HCT116 (cell line): Measurements from ENCODE around the gene MMP15. TPM values are rescaled to one million over a fixed set of nuclear protein-coding genes. Genes with fewer than 3 reads are reported as not detected.

Source experiments
- ATAC-seq: fragments of 200-7000 bp; cut with Tn5 transposase; 2 replicates; pipeline ENCODE4 v1.9.1; 2020; ENCODE audit warnings: mild to moderate bottlenecking, moderate library complexity
- BruUV-seq: library from RNA; stranded (reverse); fragments of 400-500 nt; replicated peaks from 2 replicates; lab custom pipeline; 2021; lab: Mats Ljungman, UMichigan
- CTCF ChIA-PET: fragments of 300-600 bp; sonication (Branson Sonifier 250); formaldehyde crosslinking; loops from one replicate; lab custom pipeline; 2021; ENCODE audit warnings: antibody characterized with exemption; lab: Charles Lee
- POLR2A ChIA-PET: fragments of 300-600, 350-600 bp; sonication (Branson Sonifier 250); formaldehyde crosslinking; loops from one replicate; lab custom pipeline; 2021; ENCODE audit warnings: antibody characterized with exemption; lab: Charles Lee
- RAD21 ChIA-PET, 2 experiments: fragments of 300-600 bp; sonication (Branson Sonifier 250); formaldehyde crosslinking; loops; one replicate each; lab custom pipeline; 2023; ENCODE audit warnings: low total read pairs in 2 of 2; ENCODE audit not compliant: uncharacterized antibody in 2 of 2, unreplicated experiment in 2 of 2, low non-redundant PET in 1 of 2; lab: Charles Lee
- DNase-seq: peaks from one replicate; pipeline ENCODE4 v3.0.0-alpha.2; 2010; ENCODE audit warnings: low read depth, low spot score
- H2AFZ ChIP-seq: fragments of 200-600 bp; shearing (Covaris generic), sonication (generic); 2 replicates; pipeline ENCODE4 v1.6.1; 2017; ENCODE audit warnings: low read depth, mixed run types, mixed read lengths, antibody characterized with exemption, low read length; ENCODE audit not compliant: poor library complexity, severe bottlenecking
- H3K27ac ChIP-seq: 2 replicates; pipeline ENCODE4 v1.5.1; 2012; ENCODE audit warnings: low read depth, low read length
- H3K27me3 ChIP-seq: fragments of 200-600 bp; sonication (generic); 2 replicates; pipeline ENCODE4 v1.6.1; 2016; ENCODE audit warnings: mixed run types, low read length, mixed read lengths; ENCODE audit not compliant: insufficient read depth
- H3K36me3 ChIP-seq, 2 experiments: fragments of 200-500 bp in 1 of 2; fragments of 200-600 bp in 1 of 2; sonication (Bioruptor generic) in 1 of 2; sonication (generic) in 1 of 2; 2 replicates each; pipeline versions ENCODE4 v1.5.1 to v1.6.1; 2014 to 2016; ENCODE audit warnings: low read length in 2 of 2, inconsistent platforms in 1 of 2, mixed read lengths in 1 of 2, mixed run types in 1 of 2; ENCODE audit not compliant: insufficient read depth in 2 of 2, control insufficient read depth in 1 of 2
- H3K4me1 ChIP-seq, 2 experiments: fragments of 200-600 bp in 1 of 2; sonication (generic) in 1 of 2; 2 replicates each; pipeline versions ENCODE4 v1.5.1 to v1.6.1; 2012 to 2017; ENCODE audit warnings: low read length in 2 of 2, inconsistent platforms in 1 of 2, mild to moderate bottlenecking in 1 of 2, mixed read lengths in 1 of 2, mixed run types in 1 of 2, moderate library complexity in 1 of 2; ENCODE audit not compliant: insufficient read depth in 2 of 2, control insufficient read depth in 1 of 2
- H3K4me2 ChIP-seq: fragments of 200-600 bp; sonication (generic); 2 replicates; pipeline ENCODE4 v1.6.1; 2017; ENCODE audit warnings: mixed run types, low read length, mixed read lengths
- H3K4me3 ChIP-seq, 2 experiments: fragments of 200-600 bp in 1 of 2; sonication (generic) in 1 of 2; replicated peaks in 1 of 2; 2 replicates each; pipeline ENCODE4 v1.5.1; 2011 to 2016; ENCODE audit warnings: low read length in 2 of 2, control low read depth in 1 of 2, low read depth in 1 of 2, mild to moderate bottlenecking in 1 of 2, mixed read lengths in 1 of 2, mixed run types in 1 of 2
- H3K79me2 ChIP-seq: fragments of 200-600 bp; sonication (generic); 2 replicates; pipeline ENCODE4 v1.6.1; 2017; ENCODE audit warnings: mild to moderate bottlenecking, mixed run types, low read length, moderate library complexity, mixed read lengths; ENCODE audit not compliant: insufficient read depth
- H3K9ac ChIP-seq: fragments of 200-600 bp; sonication (generic); 2 replicates; pipeline ENCODE4 v1.6.1; 2016; ENCODE audit warnings: low read length, mixed read lengths
- H3K9me2 ChIP-seq: fragments of 200-600 bp; sonication (generic), shearing (Covaris generic); 2 replicates; pipeline ENCODE4 v1.6.1; 2017; ENCODE audit warnings: mixed run types, mild to moderate bottlenecking, moderate library complexity; ENCODE audit not compliant: insufficient read depth
- H3K9me3 ChIP-seq, 2 experiments: fragments of 200-500 bp in 1 of 2; fragments of 200-600 bp in 1 of 2; sonication (Bioruptor generic) in 1 of 2; sonication (generic) in 1 of 2; 2 replicates each; pipeline ENCODE4 v1.6.1; 2014 to 2017; ENCODE audit warnings: low read length in 2 of 2, mixed read lengths in 2 of 2, inconsistent platforms in 1 of 2, low read depth in 1 of 2, mild to moderate bottlenecking in 1 of 2, mixed run types in 1 of 2, moderate library complexity in 1 of 2; ENCODE audit not compliant: control insufficient read depth in 1 of 2, insufficient read depth in 1 of 2
- H4K20me1 ChIP-seq: fragments of 200-600 bp; sonication (generic), shearing (Covaris generic); 2 replicates; pipeline ENCODE4 v1.6.1; 2017; ENCODE audit warnings: mixed run types, mild to moderate bottlenecking, moderate library complexity; ENCODE audit not compliant: insufficient read depth
- CBX3 ChIP-seq: IDR thresholded peaks from 2 replicates; pipeline ENCODE4 v1.6.1; 2012; ENCODE audit warnings: low read depth
- EGR1 ChIP-seq: IDR thresholded peaks from 2 replicates; pipeline ENCODE4 v1.6.1; 2012; ENCODE audit warnings: low read depth
- ELF1 ChIP-seq: IDR thresholded peaks from 2 replicates; pipeline ENCODE4 v1.6.1; 2012; ENCODE audit warnings: low read depth, borderline replicate concordance
- JUND ChIP-seq: IDR thresholded peaks from 2 replicates; pipeline ENCODE4 v1.6.1; 2012
- POLR2A ChIP-seq: IDR thresholded peaks from 2 replicates; pipeline ENCODE4 v1.7.0; 2011; ENCODE audit warnings: borderline replicate concordance; ENCODE audit not compliant: insufficient read depth, insufficient read length; ENCODE audit errors: extremely low read depth
- POLR2AphosphoS5 ChIP-seq: IDR thresholded peaks from 2 replicates; pipeline ENCODE4 v1.6.1; 2011; ENCODE audit warnings: mild to moderate bottlenecking, low read depth, low read length, moderate library complexity
- SIN3A ChIP-seq: IDR thresholded peaks from 2 replicates; pipeline ENCODE4 v1.6.1; 2012; ENCODE audit warnings: low read depth
- SP1 ChIP-seq: IDR thresholded peaks from 2 replicates; pipeline ENCODE4 v1.6.1; 2012; ENCODE audit warnings: low read depth
- TCF7L2 ChIP-seq: IDR thresholded peaks from 2 replicates; pipeline ENCODE4 v1.7.0; 2011; ENCODE audit warnings: borderline replicate concordance, inconsistent platforms; ENCODE audit not compliant: insufficient read depth, insufficient read length; ENCODE audit errors: extremely low read depth
- intact Hi-C: fragments of 100-400 bp; cut with micrococcal nuclease; formaldehyde crosslinking; loops from 2 replicates; pipeline ENCODE4 v1.10.0; 2022
- total RNA-seq: library from RNA; stranded (reverse); gene quantifications from one replicate; pipeline ENCODE4 v1.2.1, GENCODE V29; 2021; ENCODE audit not compliant: unreplicated experiment
- TF ChIP-seq, protein P1 (sequence below): IDR thresholded peaks from 2 replicates; pipeline ENCODE4 v1.6.1; 2012; ENCODE audit warnings: low read depth
- TF ChIP-seq, protein P2 (sequence below): IDR thresholded peaks from 2 replicates; pipeline ENCODE4 v1.6.1; 2012
- TF ChIP-seq, protein P3 (sequence below), 3 experiments: fragments of 200-600 bp in 1 of 3; sonication (generic) in 1 of 3; IDR thresholded peaks in 2 of 3; conservative IDR thresholded peaks in 1 of 3; 2 replicates each; pipeline ENCODE4 v1.5.1; 2012 to 2017; ENCODE audit warnings: low read depth in 2 of 3, low read length in 2 of 3, antibody characterized with exemption in 1 of 3, borderline replicate concordance in 1 of 3, control low read depth in 1 of 3, mild to moderate bottlenecking in 1 of 3, mixed read lengths in 1 of 3, mixed run types in 1 of 3, moderate library complexity in 1 of 3; ENCODE audit not compliant: insufficient read depth in 1 of 3
- TF ChIP-seq, protein P4 (sequence below): IDR thresholded peaks from 2 replicates; pipeline ENCODE4 v1.6.1; 2011; ENCODE audit warnings: mild to moderate bottlenecking, low read length, moderate library complexity; ENCODE audit not compliant: insufficient replicate concordance; ENCODE audit errors: extremely low read depth
- TF ChIP-seq, protein P5 (sequence below): IDR thresholded peaks from 2 replicates; pipeline ENCODE4 v1.6.1; 2012

Gene MMP15
- total RNA-seq, 1 experiment from 2014 or later: 38.5 TPM

DNA sequence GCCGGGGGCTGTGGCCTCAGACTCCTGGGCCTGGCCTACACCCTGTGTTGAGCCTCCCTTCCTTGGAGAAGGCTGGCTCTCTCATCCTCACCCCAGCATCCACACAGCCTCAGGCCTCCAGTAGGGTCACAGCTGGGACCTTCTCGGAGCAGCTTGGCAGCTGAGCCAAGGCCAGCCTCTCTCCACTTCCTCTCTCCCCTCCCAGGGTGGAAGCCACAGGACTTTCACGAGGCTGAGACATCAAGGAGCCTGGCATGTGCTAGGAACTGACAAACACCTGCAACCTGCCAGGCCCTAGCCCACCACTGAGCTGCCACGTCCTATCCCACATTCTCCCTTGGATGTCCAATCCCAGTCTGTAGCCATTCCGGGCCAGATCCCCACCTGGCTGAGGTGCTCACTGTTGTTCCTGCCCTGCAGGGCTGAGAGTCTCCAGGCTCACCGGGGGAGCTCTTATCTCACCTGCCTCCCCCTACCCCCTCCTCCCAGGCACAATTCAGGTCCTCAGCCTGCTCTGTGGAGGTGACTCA lies 3.1 kb downstream of the MMP15 start (continued):
- TF ChIP-seq, protein P1, sequence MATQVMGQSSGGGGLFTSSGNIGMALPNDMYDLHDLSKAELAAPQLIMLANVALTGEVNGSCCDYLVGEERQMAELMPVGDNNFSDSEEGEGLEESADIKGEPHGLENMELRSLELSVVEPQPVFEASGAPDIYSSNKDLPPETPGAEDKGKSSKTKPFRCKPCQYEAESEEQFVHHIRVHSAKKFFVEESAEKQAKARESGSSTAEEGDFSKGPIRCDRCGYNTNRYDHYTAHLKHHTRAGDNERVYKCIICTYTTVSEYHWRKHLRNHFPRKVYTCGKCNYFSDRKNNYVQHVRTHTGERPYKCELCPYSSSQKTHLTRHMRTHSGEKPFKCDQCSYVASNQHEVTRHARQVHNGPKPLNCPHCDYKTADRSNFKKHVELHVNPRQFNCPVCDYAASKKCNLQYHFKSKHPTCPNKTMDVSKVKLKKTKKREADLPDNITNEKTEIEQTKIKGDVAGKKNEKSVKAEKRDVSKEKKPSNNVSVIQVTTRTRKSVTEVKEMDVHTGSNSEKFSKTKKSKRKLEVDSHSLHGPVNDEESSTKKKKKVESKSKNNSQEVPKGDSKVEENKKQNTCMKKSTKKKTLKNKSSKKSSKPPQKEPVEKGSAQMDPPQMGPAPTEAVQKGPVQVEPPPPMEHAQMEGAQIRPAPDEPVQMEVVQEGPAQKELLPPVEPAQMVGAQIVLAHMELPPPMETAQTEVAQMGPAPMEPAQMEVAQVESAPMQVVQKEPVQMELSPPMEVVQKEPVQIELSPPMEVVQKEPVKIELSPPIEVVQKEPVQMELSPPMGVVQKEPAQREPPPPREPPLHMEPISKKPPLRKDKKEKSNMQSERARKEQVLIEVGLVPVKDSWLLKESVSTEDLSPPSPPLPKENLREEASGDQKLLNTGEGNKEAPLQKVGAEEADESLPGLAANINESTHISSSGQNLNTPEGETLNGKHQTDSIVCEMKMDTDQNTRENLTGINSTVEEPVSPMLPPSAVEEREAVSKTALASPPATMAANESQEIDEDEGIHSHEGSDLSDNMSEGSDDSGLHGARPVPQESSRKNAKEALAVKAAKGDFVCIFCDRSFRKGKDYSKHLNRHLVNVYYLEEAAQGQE: no peak
- no peak for TF ChIP-seq EGR1
- TF ChIP-seq, protein P2, sequence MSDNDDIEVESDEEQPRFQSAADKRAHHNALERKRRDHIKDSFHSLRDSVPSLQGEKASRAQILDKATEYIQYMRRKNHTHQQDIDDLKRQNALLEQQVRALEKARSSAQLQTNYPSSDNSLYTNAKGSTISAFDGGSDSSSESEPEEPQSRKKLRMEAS: no peak
- TF ChIP-seq, all 23 proteins: peak for 0

DNA sequence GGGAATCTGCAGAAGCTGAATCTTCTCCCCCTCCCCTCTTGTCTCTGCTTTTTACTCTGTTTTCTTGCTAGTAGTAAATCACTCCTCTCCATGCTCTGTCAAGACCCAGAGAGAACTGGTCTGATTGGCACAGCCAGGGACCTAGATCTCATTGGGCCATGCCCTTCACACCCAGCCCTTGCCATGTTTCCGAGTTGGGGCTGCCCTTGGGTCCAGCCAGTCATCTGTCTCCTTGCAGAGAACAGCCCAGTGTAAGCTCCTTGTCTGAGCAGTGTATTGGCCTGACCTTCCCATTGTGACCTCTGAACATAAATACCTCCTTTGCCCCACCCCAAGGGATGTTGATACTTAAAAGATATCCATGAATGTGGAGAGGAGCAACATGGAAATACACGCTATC lies 3.9 kb downstream of the MMP15 start:
- Histone ChIP-seq H3K27me3 (no peaks in the 10 kb centered on the region), H3K4me3 (no peak overlapping the region), H3K9ac (no peak overlapping the region), H3K27ac (no peak overlapping the region), H3K9me3 (no peaks in the 10 kb centered on the region), H2AFZ (no peak overlapping the region), H3K36me3 (no peaks in the 10 kb centered on the region), H4K20me1 (no peaks in the 10 kb centered on the region), H3K4me1 (peaks cover 13 to 35% of the 10 kb centered on the region in 2 experiments), H3K9me2 (no peaks in the 10 kb centered on the region), H3K79me2 (peaks cover 44% of the 10 kb centered on the region; the same call in 1 of the 2 replicates), H3K4me2 (no peak overlapping the region)
- ATAC-seq (no peak), DNase-seq (no peak)
- ChIA-PET RAD21 (no interaction called here), CTCF (no interaction called here), POLR2A (no interaction called here)
- intact Hi-C loops: loop anchor here (10.0 kb wide), 2 partner anchors 275 to 305 kb away; no protein-coding TSS in a partner anchor
- BruUV-seq: no TSS peak
- no peak for TF ChIP-seq POLR2AphosphoS5
- no peak for TF ChIP-seq SIN3A
- TF ChIP-seq, protein P3, sequence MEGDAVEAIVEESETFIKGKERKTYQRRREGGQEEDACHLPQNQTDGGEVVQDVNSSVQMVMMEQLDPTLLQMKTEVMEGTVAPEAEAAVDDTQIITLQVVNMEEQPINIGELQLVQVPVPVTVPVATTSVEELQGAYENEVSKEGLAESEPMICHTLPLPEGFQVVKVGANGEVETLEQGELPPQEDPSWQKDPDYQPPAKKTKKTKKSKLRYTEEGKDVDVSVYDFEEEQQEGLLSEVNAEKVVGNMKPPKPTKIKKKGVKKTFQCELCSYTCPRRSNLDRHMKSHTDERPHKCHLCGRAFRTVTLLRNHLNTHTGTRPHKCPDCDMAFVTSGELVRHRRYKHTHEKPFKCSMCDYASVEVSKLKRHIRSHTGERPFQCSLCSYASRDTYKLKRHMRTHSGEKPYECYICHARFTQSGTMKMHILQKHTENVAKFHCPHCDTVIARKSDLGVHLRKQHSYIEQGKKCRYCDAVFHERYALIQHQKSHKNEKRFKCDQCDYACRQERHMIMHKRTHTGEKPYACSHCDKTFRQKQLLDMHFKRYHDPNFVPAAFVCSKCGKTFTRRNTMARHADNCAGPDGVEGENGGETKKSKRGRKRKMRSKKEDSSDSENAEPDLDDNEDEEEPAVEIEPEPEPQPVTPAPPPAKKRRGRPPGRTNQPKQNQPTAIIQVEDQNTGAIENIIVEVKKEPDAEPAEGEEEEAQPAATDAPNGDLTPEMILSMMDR (IDR thresholded peaks at IDR 0.05 in 2 of 3, conservative IDR thresholded peaks at IDR 0.05 in 1 of 3; ENCODE audit: borderline replicate concordance in 1 of 3, insufficient read depth in 1 of 3, low read depth in 2 of 3, low read length in 2 of 3): no peak
- no peak for TF ChIP-seq SP1
- no peak for TF ChIP-seq CBX3
- TF ChIP-seq, protein P2: no peak
- no peak for TF ChIP-seq TCF7L2
- no peak for TF ChIP-seq JUND
- no peak for TF ChIP-seq POLR2A
- TF ChIP-seq ELF1: no peak
- TF ChIP-seq, protein P4, sequence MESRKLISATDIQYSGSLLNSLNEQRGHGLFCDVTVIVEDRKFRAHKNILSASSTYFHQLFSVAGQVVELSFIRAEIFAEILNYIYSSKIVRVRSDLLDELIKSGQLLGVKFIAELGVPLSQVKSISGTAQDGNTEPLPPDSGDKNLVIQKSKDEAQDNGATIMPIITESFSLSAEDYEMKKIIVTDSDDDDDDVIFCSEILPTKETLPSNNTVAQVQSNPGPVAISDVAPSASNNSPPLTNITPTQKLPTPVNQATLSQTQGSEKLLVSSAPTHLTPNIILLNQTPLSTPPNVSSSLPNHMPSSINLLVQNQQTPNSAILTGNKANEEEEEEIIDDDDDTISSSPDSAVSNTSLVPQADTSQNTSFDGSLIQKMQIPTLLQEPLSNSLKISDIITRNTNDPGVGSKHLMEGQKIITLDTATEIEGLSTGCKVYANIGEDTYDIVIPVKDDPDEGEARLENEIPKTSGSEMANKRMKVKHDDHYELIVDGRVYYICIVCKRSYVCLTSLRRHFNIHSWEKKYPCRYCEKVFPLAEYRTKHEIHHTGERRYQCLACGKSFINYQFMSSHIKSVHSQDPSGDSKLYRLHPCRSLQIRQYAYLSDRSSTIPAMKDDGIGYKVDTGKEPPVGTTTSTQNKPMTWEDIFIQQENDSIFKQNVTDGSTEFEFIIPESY: no peak
- TF ChIP-seq, protein P5, sequence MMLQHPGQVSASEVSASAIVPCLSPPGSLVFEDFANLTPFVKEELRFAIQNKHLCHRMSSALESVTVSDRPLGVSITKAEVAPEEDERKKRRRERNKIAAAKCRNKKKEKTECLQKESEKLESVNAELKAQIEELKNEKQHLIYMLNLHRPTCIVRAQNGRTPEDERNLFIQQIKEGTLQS: no peak
